ENCODE data around the gene URI1. TPM values are rescaled to one million over a fixed set of nuclear protein-coding genes. Genes with fewer than 3 reads are reported as not detected.

The URI1 gene
- total and polyA plus RNA-seq, 2 experiments from 2014 or later = 16.2 to 58.1 TPM

DNA sequence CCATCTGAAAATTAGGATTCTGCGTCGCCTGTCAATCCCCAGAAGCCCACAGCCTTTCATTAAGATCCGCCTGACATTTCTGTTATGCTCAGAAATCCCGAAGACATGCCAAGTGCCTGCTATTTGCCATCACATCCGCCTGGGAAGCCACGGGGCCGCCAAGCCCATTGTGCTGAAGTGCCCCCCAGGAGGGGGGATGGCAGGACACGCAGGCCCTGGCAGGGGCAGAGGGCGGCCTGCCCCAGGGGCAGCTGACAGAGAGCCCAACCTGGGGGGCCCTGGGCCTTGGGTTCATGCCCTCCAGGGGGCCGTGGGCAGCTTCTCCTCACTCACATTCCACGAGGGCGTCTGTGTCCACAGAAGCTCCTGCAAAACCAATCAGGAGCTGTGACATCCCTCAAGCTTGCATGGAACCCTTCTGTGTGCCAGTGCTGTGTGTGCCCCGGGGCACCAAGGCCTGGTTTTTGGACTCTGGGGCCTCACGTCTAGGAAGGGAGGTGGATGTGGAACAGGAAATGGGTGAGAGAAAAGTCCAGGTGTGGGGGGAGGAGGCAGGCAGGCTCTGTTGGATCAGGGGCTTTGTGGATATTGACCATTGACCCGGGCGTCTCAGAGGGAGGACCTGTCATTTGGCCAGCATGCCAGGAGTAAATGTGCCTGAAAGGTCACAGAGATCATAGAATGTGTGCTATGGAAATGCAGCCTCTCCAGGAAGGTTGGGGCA lies 122.9 kb downstream of the URI1 start:
- Histone ChIP-seq H3K9ac (no peak overlapping the region), H3K79me2 (ENCODE audit: insufficient read depth) (no peaks in the 10 kb centered on the region), H3K27me3 (replicated peaks; ENCODE audit: insufficient read depth) (no peaks in the 10 kb centered on the region), H4K20me1 (ENCODE audit: insufficient read depth) (no peaks in the 10 kb centered on the region), H3K9me3 (ENCODE audit: low read depth) (no peaks in the 10 kb centered on the region), H3F3A (ENCODE audit: insufficient read depth) (no peaks in the 10 kb centered on the region), H3K4me2 (ENCODE audit: unreplicated experiment) (no peak overlapping the region), H2AFZ (no peak overlapping the region), H3K4me3 (no peak overlapping the region), H3K4me1 (ENCODE audit: insufficient read depth) (no peaks in the 10 kb centered on the region), H3K36me3 (ENCODE audit: low read depth) (no peaks in the 10 kb centered on the region), H3K27ac (no peak overlapping the region), H3K9me2 (ENCODE audit: insufficient read depth) (no peaks in the 10 kb centered on the region)
- DNase-seq = no peak
- TF ChIP-seq EZH2phosphoT487 (IDR thresholded peaks at IDR 0.05; ENCODE audit: insufficient read depth, low read depth) (no peak), EZH2 (IDR thresholded peaks at IDR 0.05; ENCODE audit: insufficient read depth, poor library complexity, severe bottlenecking) (no peak)
- WGBS, 2 experiments (ENCODE audit: low coverage in 1 of 2, low lambda C conversion rate in 2 of 2, missing lambda C conversion rate in 2 of 2) = 21 to 30% methylated on average over 15 of the region's 16 CpGs
- in situ Hi-C loops (cut with MboI) = no loop called here

DNA sequence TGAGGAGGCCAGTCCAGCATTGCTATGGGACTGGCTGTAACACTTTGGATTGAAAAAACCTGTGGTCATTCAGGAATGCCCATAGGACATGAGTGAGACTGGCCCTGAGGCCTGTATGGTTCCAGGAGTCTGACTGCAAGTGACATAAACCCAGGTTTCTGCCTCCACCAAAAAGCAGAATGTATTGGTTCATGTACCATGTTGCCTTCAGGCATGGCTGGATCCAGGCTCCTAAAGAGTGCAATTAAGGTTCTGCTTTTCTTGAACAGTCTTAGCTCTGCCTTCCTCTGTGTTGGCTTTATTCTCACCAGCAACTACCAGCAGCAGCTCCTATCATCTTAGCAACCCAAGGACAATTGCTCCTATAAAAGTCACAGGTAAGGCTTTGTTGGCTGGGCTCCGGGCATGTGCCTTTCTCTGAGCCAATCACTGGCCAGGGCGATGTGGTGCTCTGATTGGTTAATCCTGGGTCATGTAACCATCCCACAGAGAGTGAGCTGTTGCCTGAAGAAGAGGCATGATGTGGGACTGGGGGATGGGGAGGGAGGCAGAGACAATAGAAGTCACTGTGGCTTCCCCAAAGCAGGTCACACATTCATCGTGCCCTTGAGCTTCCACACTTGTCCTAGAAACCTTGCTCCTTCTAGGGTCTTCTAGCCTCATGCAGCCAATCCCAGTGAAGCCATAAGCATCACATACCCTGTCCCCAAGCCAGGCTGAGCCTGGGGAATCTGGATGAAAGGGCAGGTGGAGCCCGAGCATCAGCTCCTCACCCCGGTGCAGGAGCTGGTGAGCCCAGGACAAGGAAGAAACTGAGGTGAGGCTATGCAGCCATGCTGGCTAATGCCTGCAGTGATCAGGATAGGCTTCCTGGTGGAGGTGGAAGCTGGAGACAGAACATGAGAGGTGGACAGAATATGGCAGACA lies 123.9 kb downstream of the URI1 start:
- Histone ChIP-seq H3K36me3 (ENCODE audit: low read depth) (no peaks in the 10 kb centered on the region), H3K4me3 (no peak overlapping the region), H2AFZ (no peak overlapping the region), H3K27ac (no peak overlapping the region), H3K4me2 (ENCODE audit: unreplicated experiment) (no peak overlapping the region), H3K9ac (no peak overlapping the region), H3K4me1 (ENCODE audit: insufficient read depth) (no peaks in the 10 kb centered on the region), H3K9me2 (ENCODE audit: insufficient read depth) (no peaks in the 10 kb centered on the region), H3F3A (ENCODE audit: insufficient read depth) (no peaks in the 10 kb centered on the region), H3K79me2 (ENCODE audit: insufficient read depth) (no peaks in the 10 kb centered on the region), H3K9me3 (ENCODE audit: low read depth) (no peaks in the 10 kb centered on the region), H3K27me3 (replicated peaks; ENCODE audit: insufficient read depth) (no peaks in the 10 kb centered on the region), H4K20me1 (ENCODE audit: insufficient read depth) (no peaks in the 10 kb centered on the region)
- TF ChIP-seq EZH2phosphoT487 (IDR thresholded peaks at IDR 0.05; ENCODE audit: insufficient read depth, low read depth) (no peak), EZH2 (IDR thresholded peaks at IDR 0.05; ENCODE audit: insufficient read depth, poor library complexity, severe bottlenecking) (no peak)
- DNase-seq = no peak
- 68 to 69% methylated on average over 5 of the region's 5 CpGs for WGBS, 2 experiments (ENCODE audit: low coverage in 1 of 2, low lambda C conversion rate in 2 of 2, missing lambda C conversion rate in 2 of 2)
- in situ Hi-C loops (cut with MboI) = no loop called here

Small RNAs within 50 kb of the gene (small RNA-seq; reads per million reads assigned to genes)
- gene AC008798.1 (ENCODE audit: low read depth, low replicate concordance) (not detected), gene TAF9P3 (ENCODE audit: low read depth, low replicate concordance) (not detected)

Other genes with a start within 250 kb of the URI1 start
- 45.7 and 46.8 TPM in 2 replicates for gene C19orf12, start 227.0 kb upstream of the URI1 start, total RNA-seq (2014; rRNA removed; shearing (Covaris generic))
- gene C19orf12, start 227.0 kb upstream of the URI1 start, polyA plus RNA-seq (2016; fragmentation: Nextera tagmentation; extraction: Ambion mirVana) = 33.4 and 34.2 TPM in 2 replicates
- gene CCNE1, start 130.2 kb upstream of the URI1 start, total RNA-seq (2014; rRNA removed; shearing (Covaris generic)) = 2.8 and 6.5 TPM in 2 replicates
- 5.1 and 5.2 TPM in 2 replicates for gene CCNE1, start 130.2 kb upstream of the URI1 start, polyA plus RNA-seq (2016; fragmentation: Nextera tagmentation; extraction: Ambion mirVana)

Data from GM23248 (cell line).